Measurements from ENCODE around the gene GSTA2.
"Not testable (repeated sequence)": the region's sequence is repeated elsewhere in the genome, so short reads cannot be mapped to it uniquely, and the experiment has no call there.

The GSTA2 gene
- 0 reads per million in 2 donors for total RNA-seq

GRCh38 chr6:52763322-52763916 lies at the start of gene GSTA2:
Gene GSTA2 (minus strand): TSS chr6:52763475. CDS start chr6:52757947, 5,528 bp downstream.
- not testable (repeated sequence) for DNase-seq

DNA sequence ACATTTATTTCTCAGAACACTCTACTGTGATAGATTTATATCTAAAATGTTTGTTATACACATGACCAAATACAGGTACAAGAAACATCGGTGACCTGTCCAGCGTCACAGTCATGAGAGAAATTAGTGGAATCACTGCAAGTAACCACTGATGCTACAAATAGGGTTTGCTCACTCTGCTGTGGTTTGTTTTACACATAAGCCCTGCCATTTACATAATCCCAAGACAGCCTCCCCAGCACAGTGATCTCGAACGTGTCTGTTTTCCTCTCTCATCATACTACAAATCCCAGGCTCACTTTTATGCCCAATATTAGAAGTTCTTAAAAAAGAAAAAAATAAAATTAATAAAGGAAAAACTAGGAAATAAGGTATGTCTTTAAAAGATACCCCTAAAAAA lies 46.5 kb upstream of the GSTA2 start:
- DNase-seq = not testable (repeated sequence)

DNA sequence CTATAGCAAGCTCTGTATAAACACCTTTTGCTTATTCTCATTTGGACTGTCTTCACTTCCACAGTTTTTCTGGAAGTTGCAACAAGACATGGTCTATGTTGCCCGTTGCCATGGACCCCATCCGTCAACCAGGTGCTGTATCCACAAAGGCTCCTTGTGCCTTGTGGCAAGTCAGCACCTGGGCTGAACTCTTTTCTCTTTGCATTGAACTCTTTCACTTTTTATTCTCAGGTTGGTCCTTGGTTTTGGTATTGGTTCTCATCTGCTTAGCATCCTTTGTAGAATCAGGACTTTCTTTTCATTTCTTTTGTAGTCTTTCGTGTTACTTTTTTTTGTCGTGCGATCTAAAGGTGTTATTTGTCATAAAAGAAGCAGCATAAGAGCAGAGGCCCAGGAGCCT lies 45.4 kb upstream of the GSTA2 start:
- no peak for DNase-seq

GRCh38 chr6:52803668-52804255 lies 40.5 kb upstream of the GSTA2 start, which contains the start of gene GSTA1:
Gene GSTA1 (minus strand): TSS chr6:52803816. CDS start chr6:52799267, 4,549 bp downstream.
- DNase-seq = not testable (repeated sequence)

DNA sequence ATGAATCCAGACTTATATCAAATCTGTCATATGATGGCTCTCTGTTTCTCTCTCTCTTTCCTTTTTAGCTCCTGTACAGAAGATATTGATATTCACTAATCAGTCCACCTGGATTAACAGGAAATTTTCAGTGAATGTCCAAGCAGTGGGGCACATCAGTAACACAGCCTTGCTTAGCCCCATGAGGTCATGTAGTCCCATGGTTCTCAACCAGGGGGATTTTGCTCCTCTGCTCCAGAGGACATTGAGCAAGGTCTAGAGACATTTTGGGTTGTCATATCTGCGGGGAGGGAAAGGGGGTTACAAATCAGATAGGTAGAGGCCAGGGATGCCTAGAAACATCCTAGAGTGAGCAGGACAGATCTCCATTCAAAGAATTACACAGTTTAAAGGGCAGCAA lies 39.5 kb upstream of the GSTA2 start:
- no peak for DNase-seq

DNA sequence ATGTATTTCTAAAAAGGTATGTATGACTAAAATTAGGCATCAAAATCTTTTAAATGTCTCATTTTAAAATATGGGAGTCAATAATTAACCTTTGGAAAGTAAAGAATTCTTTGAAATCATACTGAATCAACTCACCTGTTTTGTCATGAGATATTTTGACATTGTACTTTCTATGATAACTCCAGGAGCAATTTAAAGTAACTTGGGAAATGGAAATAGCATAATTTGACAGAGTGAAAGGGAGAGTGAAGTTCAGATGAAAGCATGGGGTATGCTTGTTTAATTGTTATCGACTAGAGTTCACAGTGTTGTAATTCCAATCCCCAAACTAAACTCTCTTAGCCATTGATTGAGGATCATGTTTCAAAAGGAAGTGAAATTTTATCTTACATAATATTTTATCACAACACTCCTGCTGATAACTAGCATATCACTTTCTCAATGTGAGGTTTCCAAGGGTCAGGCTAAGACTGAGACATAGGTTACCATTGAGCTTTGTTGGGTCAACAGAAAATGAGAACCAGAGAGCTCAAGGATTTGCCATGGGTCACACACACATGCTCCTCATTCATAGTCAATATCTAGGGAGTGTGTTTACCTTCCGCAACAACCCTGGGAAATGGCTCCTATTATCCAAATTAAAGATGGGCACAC lies 38.0 kb upstream of the GSTA2 start:
- DNase-seq = no peak

DNA sequence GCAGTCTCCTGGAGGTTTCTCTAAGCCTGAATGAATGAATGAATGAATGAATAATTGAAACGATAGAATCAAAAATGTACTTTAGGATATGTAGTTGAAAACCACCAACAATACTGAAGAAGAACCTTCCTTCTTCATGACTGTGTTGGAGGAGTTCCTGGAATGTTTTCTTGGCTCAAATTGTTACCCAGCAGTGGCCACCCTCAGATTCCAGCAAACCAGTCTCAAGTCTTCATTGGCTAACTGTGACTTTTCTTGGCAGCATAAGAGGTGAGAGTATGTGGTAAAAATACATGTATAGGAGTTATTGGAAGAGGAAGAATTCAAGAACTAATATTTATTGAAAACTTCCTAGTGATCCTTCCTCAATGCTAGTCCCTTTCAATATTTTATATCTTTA lies 36.0 kb upstream of the GSTA2 start:
- not testable (repeated sequence) for DNase-seq

DNA sequence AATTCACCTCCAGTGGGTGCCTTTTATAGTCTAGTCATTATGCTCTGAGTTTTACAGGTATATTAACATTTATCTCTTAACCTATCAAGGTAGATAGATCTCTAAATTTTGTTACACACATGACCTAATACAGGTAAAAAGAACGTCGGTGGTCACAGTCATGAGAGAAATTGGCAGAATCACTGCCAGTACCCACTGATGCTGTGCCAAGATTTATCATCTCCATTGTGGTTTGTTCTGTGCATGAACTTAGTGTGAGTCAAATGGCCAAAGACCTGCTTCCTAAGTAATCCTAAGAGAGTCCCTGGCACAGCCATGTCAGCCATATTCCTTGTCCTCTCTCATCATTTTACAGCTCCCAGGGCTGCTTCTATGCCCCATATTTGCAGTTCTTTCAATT lies 31.1 kb upstream of the GSTA2 start:
- not testable (repeated sequence) for DNase-seq

DNA sequence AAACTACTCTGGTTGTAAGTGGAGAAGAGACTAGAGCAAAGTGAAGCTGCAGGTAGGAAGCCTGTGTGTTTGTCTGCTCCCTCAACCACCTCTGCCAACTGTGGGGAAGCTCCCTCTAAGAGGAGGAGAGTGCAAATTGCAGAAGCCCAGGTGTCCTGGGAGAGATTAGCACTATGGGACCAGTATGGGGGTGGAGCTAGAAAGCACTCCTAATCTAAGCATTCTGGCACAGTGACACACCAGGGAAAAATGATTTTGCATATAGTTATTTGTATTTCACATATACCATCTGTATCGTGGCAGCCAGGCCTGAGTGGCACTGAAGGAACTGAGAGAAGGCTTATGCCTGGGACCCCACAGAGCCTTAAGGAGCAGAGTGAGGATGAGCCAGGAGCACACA lies 27.6 kb upstream of the GSTA2 start:
- no peak for DNase-seq

DNA sequence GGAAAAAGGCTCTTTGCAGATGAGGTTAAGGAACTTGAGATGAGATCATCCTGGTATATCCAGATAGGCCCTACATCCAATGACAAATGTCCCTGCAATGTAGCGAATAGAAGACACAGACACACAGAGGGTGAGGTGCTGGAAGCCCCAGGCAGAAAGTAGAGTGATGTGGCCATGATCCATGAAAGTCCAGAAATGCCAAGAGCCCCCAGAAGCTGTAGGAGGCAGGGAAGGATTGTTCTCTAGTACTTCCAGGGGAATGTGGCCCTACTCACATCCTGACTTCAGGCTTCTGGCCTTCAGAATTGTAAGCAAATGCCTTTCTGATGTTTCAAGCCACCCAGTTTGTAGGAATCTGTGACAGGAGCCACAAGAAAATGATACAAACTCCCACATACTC lies 26.4 kb upstream of the GSTA2 start:
- not testable (repeated sequence) for DNase-seq

GRCh38 chr6:52788478-52788877 lies 25.2 kb upstream of the GSTA2 start:
- DNase-seq = no peak

DNA sequence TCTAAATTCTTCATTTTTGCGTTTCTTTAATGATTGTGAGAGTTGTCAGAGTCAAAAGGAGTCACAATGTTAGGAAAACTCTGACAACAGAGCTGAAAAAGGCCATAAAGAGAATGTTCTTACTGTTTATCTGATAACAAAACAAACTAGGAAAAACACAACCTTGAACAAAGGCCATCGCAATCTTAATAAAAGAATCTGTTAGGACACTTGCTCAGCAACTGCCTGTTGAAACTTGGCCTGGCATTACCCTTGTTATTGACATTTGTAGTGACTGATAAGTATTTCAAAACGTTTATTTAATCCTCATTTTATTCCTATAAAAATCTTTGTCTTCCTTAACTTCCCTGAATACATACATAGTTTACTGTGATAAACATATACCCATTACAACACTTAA lies 24.6 kb upstream of the GSTA2 start:
- no peak for DNase-seq

- no peak for DNase-seq
Measured at GRCh38 chr6:52786249-52786956, 23.1 kb upstream of the GSTA2 start.

DNA sequence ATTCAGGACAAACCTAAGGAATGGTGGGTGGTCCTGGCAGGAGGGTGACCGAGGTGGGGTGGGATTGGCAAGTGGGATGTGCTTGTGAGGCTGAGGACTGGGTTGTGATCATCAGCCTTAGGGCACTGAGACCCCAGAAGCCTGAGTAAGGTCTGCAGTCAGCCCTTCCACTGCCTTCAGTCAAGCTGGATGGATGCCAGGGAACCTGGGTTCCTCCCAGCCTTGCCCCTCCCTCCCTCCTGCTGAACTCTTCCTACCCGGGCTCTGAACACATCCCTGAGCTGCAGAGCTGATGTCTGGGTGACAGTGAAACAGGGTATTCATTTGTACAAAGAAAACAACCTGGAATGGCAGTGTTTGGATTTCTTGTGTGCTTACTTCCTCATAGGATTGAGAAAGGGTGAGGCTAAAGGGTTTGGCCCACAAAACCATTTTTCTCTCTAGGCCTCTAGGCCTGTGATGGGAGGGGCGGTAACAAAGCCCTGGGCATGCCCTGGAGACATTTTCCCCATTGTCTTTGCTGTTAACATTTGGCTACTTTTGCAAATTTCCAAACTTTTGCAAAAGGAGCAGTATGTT lies 19.5 kb upstream of the GSTA2 start:
- not testable (repeated sequence) for DNase-seq

DNA sequence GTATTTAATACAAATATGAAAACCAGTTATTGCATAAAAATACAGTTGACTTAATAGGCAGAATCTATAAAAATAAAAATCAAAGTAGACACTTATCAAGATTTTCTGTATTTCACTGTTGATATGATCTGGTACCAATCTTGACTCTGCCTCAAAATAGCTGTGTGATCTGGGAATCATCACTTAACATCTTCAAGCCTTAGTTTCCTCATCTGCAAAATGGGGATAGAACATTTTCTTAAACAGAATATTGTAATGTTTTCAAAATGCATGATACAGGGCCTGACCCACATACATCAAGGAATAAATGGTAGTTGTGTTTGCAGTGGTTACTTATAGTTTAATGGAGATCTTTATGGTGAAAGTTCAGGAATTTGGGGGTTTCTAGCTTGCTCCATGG lies 18.9 kb upstream of the GSTA2 start:
- DNase-seq = not testable (repeated sequence)

GRCh38 chr6:52779237-52779636 lies 16.0 kb upstream of the GSTA2 start:
- DNase-seq = no peak

- DNase-seq = not testable (repeated sequence)
Measured at GRCh38 chr6:52776711-52777351, 13.6 kb upstream of the GSTA2 start.

- not testable (repeated sequence) for DNase-seq
Measured at GRCh38 chr6:52769399-52769798, 6.1 kb upstream of the GSTA2 start.

DNA sequence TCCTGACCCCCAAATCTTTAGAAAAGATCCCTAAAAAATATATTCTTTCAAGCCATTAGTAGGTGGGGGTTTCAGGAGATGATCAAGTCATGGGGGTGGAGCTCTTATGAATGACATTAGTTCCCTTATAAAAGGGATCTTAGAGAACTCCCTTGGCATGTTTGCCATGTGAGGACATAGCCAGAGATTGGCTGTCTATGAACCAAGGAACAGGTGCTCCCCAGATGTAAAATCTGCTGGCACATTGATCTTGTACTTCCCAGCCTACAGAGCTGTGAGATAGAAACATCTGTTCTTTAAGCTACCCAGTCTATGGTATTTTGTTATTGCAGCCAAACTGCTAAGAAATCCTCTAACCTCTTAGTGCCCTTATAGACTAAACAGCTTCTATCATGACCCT lies 4.4 kb upstream of the GSTA2 start:
- DNase-seq = not testable (repeated sequence)

DNA sequence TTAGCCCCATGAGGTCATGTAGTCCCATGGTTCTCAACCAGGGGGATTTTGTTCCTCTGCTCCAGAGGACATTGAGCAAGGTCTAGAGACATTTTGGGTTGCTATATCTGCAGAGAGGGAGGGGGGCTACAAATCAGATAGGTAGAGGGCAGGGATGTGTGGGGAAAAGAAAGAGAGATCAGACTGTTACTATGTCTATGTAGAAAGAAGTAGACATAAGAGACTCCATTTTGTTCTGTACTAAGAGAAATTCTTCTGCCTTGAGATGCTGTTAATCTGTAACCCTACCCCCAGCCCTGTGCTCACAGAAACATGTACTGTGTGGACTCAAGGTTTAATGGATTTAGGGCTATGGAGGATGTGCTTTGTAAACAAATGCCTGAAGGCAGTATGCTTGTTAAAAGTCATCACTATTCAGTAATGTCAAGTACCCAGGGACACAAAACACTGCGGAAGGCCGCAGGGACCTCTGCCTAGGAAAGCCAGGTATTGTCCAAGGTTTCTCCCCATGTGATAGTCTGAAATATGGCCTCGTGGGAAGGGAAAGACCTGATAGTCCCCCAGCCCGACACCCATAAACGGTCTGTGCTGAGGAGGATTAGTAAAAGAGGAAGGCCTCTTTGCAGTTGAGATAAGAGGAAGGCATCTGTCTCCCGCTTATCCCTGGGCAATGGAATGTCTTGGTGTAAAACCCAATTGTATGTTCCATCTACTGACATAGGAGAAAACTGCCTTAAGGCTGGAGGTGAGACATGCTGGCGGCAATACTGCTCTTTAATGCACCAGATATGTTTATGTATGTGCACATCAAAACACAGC lies 1.4 kb downstream of the GSTA2 start:
- DNase-seq = not testable (repeated sequence)

GRCh38 chr6:52760105-52760765 lies 3.0 kb downstream of the GSTA2 start:
- DNase-seq = no peak
